Stimulated activated CD8-positive, alpha-beta memory T cell treated with anti-CD3 and anti-CD28 coated beads, Interleukin-2, amount 100 ng/mL, for 1 hour (primary cell): ENCODE results near the gene KCNQ1OT1.

Experiments
- DNase-seq, 2 donors: peaks; one replicate each; pipeline ENCODE4 v3.0.0-alpha.2; 2020; ENCODE audit warnings: low read depth in 2 of 2

Gene KCNQ1OT1

GRCh38 chr11:2688381-2689231 is 11.2 kb downstream of the KCNQ1OT1 start:
- DNase-seq: no peak

- DNase-seq: no peak
Measured at GRCh38 chr11:2687782-2688191, 12.0 kb downstream of the KCNQ1OT1 start.

GRCh38 chr11:2687223-2687530 is 12.6 kb downstream of the KCNQ1OT1 start:
- no peak for DNase-seq

- no peak for DNase-seq
Measured at GRCh38 chr11:2686360-2687222, 13.2 kb downstream of the KCNQ1OT1 start.

GRCh38 chr11:2685566-2686359 is 14.0 kb downstream of the KCNQ1OT1 start:
- no peak for DNase-seq

- DNase-seq: no peak
Measured at GRCh38 chr11:2685051-2685450, 14.7 kb downstream of the KCNQ1OT1 start.

- no peak for DNase-seq
Measured at GRCh38 chr11:2684581-2684980, 15.2 kb downstream of the KCNQ1OT1 start.

GRCh38 chr11:2683806-2684205 is 16.0 kb downstream of the KCNQ1OT1 start:
- DNase-seq: no peak

- no peak for DNase-seq
Measured at GRCh38 chr11:2681408-2682145, 18.2 kb downstream of the KCNQ1OT1 start.

GRCh38 chr11:2679011-2679676 is 20.6 kb downstream of the KCNQ1OT1 start:
- DNase-seq: no peak

GRCh38 chr11:2678396-2678795 is 21.4 kb downstream of the KCNQ1OT1 start:
- no peak for DNase-seq

GRCh38 chr11:2677127-2677526 is 22.7 kb downstream of the KCNQ1OT1 start:
- DNase-seq: no peak

GRCh38 chr11:2675540-2675939 is 24.3 kb downstream of the KCNQ1OT1 start:
- DNase-seq: no peak

- no peak for DNase-seq
Measured at GRCh38 chr11:2674658-2675131, 25.1 kb downstream of the KCNQ1OT1 start.

GRCh38 chr11:2673871-2674471 is 25.8 kb downstream of the KCNQ1OT1 start:
- no peak for DNase-seq

GRCh38 chr11:2673250-2673610 is 26.6 kb downstream of the KCNQ1OT1 start:
- no peak for DNase-seq

- no peak for DNase-seq
Measured at GRCh38 chr11:2672553-2673249, 27.1 kb downstream of the KCNQ1OT1 start.

- DNase-seq: no peak
Measured at GRCh38 chr11:2671748-2672147, 28.0 kb downstream of the KCNQ1OT1 start.

- DNase-seq: no peak
Measured at GRCh38 chr11:2670541-2671100, 29.2 kb downstream of the KCNQ1OT1 start.
